Effector memory CD4-positive, alpha-beta T cell (primary cell): Measurements from ENCODE around the gene HAAO.

ENCODE experiments used
- DNase-seq, 3 donors: peaks; one replicate each; pipeline ENCODE4 v3.0.0-alpha.2; 2020
- H3K27ac ChIP-seq: 2 replicates; pipeline ENCODE4 v1.7.0; 2013; ENCODE audit warnings: mild to moderate bottlenecking, low read length, moderate library complexity; ENCODE audit not compliant: insufficient read depth, poor library complexity, severe bottlenecking
- H3K27me3 ChIP-seq: replicated peaks from 2 replicates; pipeline ENCODE4 v1.7.0; 2013; ENCODE audit warnings: mild to moderate bottlenecking, low read length; ENCODE audit not compliant: insufficient read depth, control insufficient read depth, poor library complexity, severe bottlenecking
- H3K36me3 ChIP-seq: 2 replicates; pipeline ENCODE4 v1.7.0; 2013; ENCODE audit warnings: mild to moderate bottlenecking, low read length, moderate library complexity; ENCODE audit not compliant: control insufficient read depth, insufficient read depth
- H3K4me1 ChIP-seq: 2 replicates; pipeline ENCODE4 v1.7.0; 2013; ENCODE audit warnings: low read length, mild to moderate bottlenecking; ENCODE audit not compliant: control insufficient read depth, insufficient read depth, poor library complexity, severe bottlenecking
- H3K4me3 ChIP-seq: 2 replicates; pipeline ENCODE4 v1.7.0; 2013; ENCODE audit warnings: low read length, low read depth, mild to moderate bottlenecking; ENCODE audit not compliant: insufficient read depth, poor library complexity, severe bottlenecking
- H3K9me3 ChIP-seq: 2 replicates; pipeline ENCODE4 v1.7.0; 2013; ENCODE audit warnings: mild to moderate bottlenecking, low read length, moderate library complexity; ENCODE audit not compliant: control insufficient read depth

The HAAO gene

GRCh38 chr2:42786561-42787345 is 5.6 kb downstream of the HAAO start:
- DNase-seq = no peak
- no peaks in the 10 kb centered on the region for H3K27me3 ChIP-seq
- no peaks in the 10 kb centered on the region for H3K4me1 ChIP-seq
- H3K9me3 ChIP-seq = no peaks in the 10 kb centered on the region
- H3K4me3 ChIP-seq = no peak overlapping the region
- no peaks in the 10 kb centered on the region for H3K36me3 ChIP-seq
- no peak overlapping the region for H3K27ac ChIP-seq

- no peak overlapping the region for H3K4me3 ChIP-seq
- no peaks in the 10 kb centered on the region for H3K27me3 ChIP-seq
- H3K9me3 ChIP-seq = no peaks in the 10 kb centered on the region
- H3K27ac ChIP-seq = no peak overlapping the region
- no peaks in the 10 kb centered on the region for H3K4me1 ChIP-seq
- no peak for DNase-seq
- H3K36me3 ChIP-seq = no peaks in the 10 kb centered on the region
Measured at GRCh38 chr2:42784204-42784880, 8.0 kb downstream of the HAAO start.

GRCh38 chr2:42783511-42783910 is 8.9 kb downstream of the HAAO start:
- no peak for DNase-seq
- no peaks in the 10 kb centered on the region for H3K9me3 ChIP-seq
- no peaks in the 10 kb centered on the region for H3K27me3 ChIP-seq
- H3K4me1 ChIP-seq = no peaks in the 10 kb centered on the region
- no peak overlapping the region for H3K27ac ChIP-seq
- H3K36me3 ChIP-seq = no peaks in the 10 kb centered on the region
- no peak overlapping the region for H3K4me3 ChIP-seq

GRCh38 chr2:42781181-42781580 is 11.2 kb downstream of the HAAO start:
- no peak for DNase-seq
- Histone ChIP-seq H3K36me3 (no peaks in the 10 kb centered on the region), H3K27me3 (no peaks in the 10 kb centered on the region), H3K4me3 (no peak overlapping the region), H3K27ac (no peak overlapping the region), H3K4me1 (no peaks in the 10 kb centered on the region), H3K9me3 (no peaks in the 10 kb centered on the region)

- no peak overlapping the region for H3K4me3 ChIP-seq
- H3K27me3 ChIP-seq = no peaks in the 10 kb centered on the region
- H3K9me3 ChIP-seq = no peaks in the 10 kb centered on the region
- DNase-seq = no peak
- H3K27ac ChIP-seq = no peak overlapping the region
- H3K4me1 ChIP-seq = no peaks in the 10 kb centered on the region
- no peaks in the 10 kb centered on the region for H3K36me3 ChIP-seq
Measured at GRCh38 chr2:42777883-42778805, 14.2 kb downstream of the HAAO start.

- H3K4me3 ChIP-seq = no peak overlapping the region
- no peaks in the 10 kb centered on the region for H3K36me3 ChIP-seq
- H3K27me3 ChIP-seq = no peaks in the 10 kb centered on the region
- no peak for DNase-seq
- H3K4me1 ChIP-seq = no peaks in the 10 kb centered on the region
- no peaks in the 10 kb centered on the region for H3K9me3 ChIP-seq
- no peak overlapping the region for H3K27ac ChIP-seq
Measured at GRCh38 chr2:42775810-42776209, 16.6 kb downstream of the HAAO start.

- H3K9me3 ChIP-seq = no peaks in the 10 kb centered on the region
- H3K27ac ChIP-seq = no peak overlapping the region
- H3K36me3 ChIP-seq = no peaks in the 10 kb centered on the region
- no peaks in the 10 kb centered on the region for H3K27me3 ChIP-seq
- no peak overlapping the region for H3K4me3 ChIP-seq
- no peak for DNase-seq
- no peaks in the 10 kb centered on the region for H3K4me1 ChIP-seq
Measured at GRCh38 chr2:42775186-42775585, 17.2 kb downstream of the HAAO start.

GRCh38 chr2:42771546-42772153 is 20.7 kb downstream of the HAAO start:
- no peak overlapping the region for H3K4me3 ChIP-seq
- no peaks in the 10 kb centered on the region for H3K4me1 ChIP-seq
- H3K36me3 ChIP-seq = no peaks in the 10 kb centered on the region
- H3K27ac ChIP-seq = no peak overlapping the region
- no peaks in the 10 kb centered on the region for H3K9me3 ChIP-seq
- DNase-seq = no peak
- no peaks in the 10 kb centered on the region for H3K27me3 ChIP-seq

GRCh38 chr2:42770288-42771131 is 21.9 kb downstream of the HAAO start:
- Histone ChIP-seq H3K4me3 (no peak overlapping the region), H3K27me3 (no peaks in the 10 kb centered on the region), H3K36me3 (no peaks in the 10 kb centered on the region), H3K9me3 (no peaks in the 10 kb centered on the region), H3K4me1 (no peaks in the 10 kb centered on the region), H3K27ac (no peak overlapping the region)
- DNase-seq = no peak
